Hematopoietic multipotent progenitor cell treated with erythropoietin and hydrocortisone succinate and interleukin-3 and kit ligand, for 8 days (in vitro differentiated cells): ENCODE measurements around the gene THUMPD3.

ENCODE experiments used
- DNase-seq: peaks from one replicate; pipeline ENCODE4 v3.0.0-alpha.2; 2015

The THUMPD3 gene

DNA sequence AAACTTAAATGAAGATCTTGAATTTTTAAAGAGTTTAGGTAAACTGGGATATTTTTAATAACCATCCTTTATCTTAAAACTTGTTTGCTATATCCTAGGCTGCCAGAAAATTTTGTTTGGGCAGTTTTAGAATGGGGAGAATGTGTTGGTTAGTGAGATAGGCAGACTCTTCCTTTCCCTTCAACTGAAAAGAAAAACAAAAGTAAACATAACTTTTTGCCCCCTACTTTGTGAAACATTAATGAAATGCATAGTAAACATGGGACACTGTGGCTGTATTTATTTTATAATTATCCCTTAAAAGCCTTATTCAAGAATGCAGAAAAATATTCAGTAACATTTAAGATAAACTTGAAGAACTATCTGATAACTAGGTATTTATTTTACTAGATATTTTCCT lies 65.6 kb downstream of the THUMPD3 start:
- no peak for DNase-seq

DNA sequence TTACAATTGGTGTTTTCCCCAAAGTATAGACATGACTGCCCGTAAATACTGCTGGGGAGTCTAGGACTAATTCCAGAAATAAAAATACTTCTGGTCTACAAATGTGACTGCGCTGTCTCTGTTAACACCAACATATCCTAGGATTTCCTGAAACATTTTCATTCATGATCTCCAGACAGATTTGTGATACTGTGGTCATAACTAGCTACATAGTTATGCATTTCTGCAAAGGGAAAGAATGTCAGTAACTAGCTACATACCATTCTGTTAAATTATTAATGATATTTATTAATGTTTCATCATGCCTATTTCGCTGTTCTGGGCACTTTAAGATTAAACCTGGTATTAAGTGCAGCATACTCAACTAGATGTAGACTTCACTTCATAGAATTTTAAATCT lies 67.9 kb downstream of the THUMPD3 start:
- no peak for DNase-seq

DNA sequence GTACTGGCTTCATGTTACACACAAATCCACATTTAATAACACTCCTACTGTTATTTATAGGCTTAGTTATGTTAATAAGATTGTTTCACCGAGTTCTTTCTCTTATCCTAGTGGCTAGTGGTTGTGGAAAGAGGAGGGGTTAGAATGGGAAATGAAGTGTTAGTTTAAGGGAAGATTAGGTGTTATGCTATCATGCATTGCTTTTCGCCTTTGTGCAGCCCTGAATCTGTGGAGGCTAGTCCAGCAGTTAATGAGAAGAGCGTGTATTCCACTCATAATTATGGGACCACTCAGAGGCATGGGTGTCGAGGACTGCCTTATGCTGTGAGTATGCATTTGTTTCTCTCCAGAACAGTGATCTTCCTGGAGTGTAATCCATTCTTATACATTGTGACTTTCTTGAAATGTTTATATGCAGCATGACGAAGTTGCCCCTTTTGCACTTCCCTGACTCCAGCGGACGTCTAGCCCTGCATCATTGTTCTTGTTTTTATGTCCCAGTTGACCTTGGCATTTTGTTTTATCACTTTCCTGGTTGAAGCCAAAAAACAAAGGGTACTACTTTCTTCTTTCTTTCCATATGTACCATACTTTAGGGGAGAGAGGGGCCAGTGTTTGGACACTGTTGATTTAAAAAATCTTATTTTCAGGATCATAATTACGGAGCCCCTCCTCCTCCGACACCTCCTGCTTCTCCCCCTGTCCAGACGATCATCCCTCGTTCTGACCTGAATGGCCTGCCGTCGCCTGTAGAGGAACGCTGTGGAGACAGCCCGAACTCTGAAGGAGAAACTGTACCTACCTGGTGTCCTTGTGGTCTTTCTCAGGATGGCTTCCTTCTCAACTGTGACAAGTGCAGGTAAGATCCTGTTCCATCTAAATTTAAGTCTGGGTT lies 71.0 kb downstream of the THUMPD3 start:
- no peak for DNase-seq

DNA sequence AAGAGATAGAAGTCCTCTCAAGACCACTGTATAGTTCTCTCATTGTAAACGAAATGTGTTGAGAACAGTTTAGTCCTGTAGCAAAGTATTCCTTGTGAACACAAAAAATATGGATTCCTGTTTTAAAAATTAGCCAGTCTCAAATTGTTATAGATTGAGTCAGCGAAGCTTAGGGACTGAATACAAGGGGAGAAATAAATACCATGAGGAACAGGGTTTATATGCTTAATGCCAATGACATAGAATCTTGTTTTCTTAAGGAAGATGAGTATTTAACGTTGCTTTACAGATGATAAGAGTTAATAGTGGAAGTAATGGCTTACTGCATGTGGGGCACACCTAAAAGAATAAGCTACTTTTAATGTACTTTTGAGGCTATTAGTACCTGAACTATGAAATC lies 72.5 kb downstream of the THUMPD3 start:
- no peak for DNase-seq
